GM18867 (cell line): ENCODE results near the gene OR6J1.
"Not testable (repeated sequence)": the region's sequence is repeated elsewhere in the genome, so short reads cannot be mapped to it uniquely, and the experiment has no call there.

Experiments used
- ATAC-seq: cut with Tn5 transposase; IDR thresholded peaks from one replicate; pipeline ENCODE4 v1.9.1; 2021; ENCODE audit warnings: mild to moderate bottlenecking, moderate library complexity; ENCODE audit not compliant: unreplicated experiment

The OR6J1 gene

GRCh38 chr14:22651586-22651985 lies 7.4 kb upstream of the OR6J1 start:
- ATAC-seq = no peak

DNA sequence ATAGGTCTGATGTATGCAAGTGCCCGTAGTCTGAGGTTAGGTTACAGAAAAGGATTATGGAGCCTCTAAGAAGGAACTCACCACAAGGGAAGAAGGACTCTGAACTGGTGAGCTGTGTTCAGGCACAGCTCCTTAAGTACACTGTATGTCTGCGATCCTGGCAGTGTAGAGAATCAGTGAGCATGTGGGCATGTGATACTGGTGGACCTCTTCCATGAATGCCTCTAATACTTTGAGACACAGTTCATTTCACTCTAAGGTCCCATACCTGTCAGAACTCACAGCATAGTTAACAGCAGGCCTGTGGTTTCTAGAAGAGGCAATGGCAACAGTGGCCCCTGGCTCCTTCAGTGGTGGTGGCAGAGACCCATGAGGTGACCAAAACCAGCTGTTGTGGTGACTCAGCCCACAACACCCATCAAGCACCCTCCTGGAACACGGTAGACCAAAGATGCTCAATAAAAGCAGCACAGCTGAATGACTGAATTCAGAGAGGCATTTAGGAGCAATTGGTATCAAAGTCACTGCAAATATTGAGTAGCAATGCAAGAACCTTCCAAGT lies 6.9 kb upstream of the OR6J1 start:
- peak; percentile 81 for ATAC-seq

GRCh38 chr14:22650046-22650739 lies 6.0 kb upstream of the OR6J1 start:
- ATAC-seq = no peak

GRCh38 chr14:22648506-22648905 lies 4.4 kb upstream of the OR6J1 start:
- no peak for ATAC-seq

DNA sequence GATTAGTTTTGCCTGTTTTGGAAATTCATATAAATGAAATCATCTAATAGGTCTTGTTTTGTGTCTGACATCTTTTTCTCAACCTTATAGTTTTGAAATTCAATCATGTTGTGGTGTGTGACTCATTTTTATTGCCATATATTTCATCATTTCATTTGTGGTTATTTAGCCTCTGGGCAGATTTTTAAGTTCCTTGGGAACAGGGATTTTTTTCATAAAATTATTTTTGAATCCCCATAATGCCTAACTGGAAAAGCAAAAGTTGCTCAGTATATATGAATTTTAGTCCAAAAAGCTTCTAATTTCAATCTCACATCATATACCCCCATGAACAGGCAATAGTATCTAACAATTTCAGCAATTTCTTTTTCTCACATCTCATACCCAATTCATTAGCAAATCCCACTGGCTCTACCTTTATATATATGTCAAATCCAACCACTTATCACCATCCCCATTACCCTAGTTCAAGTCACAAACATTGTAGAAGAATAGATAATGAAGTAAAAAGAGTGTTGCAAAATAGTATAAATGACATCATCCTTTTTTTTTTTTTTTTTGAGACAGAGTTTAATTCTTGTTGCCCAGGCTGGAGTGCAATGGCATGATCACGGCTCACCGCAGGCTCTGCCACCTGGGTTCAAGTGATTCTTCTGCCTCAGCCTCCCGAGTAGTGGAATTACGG lies 2.6 kb upstream of the OR6J1 start:
- no peak for ATAC-seq

DNA sequence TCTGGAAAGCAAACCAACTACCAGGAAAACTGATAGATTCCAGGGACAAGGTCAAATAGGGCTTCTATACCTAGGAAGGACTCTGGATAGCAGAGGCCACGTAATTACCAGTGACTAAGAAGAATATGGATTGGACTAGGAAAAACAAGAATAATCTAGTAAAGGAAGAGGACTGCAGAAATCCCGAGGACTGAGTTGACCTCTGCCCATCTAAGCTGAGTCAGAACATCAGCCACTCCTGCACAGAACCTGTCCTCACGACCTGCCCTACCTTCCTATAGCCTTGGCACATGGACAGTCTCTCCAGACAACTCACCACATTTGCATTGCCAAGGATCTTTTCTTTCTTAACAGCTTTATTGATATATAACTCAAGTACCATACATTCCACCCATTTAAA lies 2.3 kb downstream of the OR6J1 start:
- no peak for ATAC-seq

DNA sequence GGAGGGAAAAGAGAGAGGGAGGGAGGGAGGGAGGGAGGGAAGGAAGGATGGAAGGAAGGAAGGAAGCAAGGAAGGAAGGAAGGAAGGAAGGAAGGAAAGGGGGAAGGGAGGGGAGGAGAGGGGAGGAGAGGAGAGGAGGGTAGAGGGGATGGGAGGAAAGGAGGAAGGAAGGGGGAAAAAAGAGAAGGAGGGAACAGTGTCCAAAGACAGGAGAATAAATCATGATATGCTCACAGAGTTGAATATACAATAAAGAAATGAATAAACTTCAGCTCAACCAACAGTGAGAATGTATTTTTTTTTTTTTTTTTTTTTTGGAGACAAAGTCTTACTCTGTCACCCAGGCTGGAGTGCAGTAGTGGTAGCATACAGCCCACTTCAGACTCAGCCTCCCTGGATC lies 4.0 kb downstream of the OR6J1 start:
- ATAC-seq = no peak

- not testable (repeated sequence) for ATAC-seq
Measured at GRCh38 chr14:22635980-22636379, 8.2 kb downstream of the OR6J1 start.

GRCh38 chr14:22634233-22634900 lies 9.8 kb downstream of the OR6J1 start:
- no peak for ATAC-seq

DNA sequence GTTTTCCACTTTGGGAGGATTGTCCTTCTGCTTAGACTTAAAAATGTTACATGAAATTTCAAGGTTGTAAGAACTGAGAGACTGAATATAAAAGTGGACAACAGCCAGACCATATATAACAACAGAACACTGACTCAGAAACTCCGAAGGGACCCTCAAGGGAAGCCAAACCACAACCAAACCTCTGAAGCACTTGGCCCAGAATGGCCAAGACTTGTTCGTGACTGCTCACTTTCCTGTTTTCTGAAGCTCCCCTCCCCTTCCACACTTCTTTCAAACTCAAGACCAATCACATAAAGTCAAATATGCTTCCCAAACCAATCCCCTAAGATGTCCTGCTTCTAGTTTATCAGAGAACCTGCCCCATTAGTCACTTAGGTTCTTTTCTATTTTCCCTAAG lies 13.7 kb downstream of the OR6J1 start:
- ATAC-seq = no peak

GRCh38 chr14:22630066-22630465 lies 14.1 kb downstream of the OR6J1 start:
- no peak for ATAC-seq

DNA sequence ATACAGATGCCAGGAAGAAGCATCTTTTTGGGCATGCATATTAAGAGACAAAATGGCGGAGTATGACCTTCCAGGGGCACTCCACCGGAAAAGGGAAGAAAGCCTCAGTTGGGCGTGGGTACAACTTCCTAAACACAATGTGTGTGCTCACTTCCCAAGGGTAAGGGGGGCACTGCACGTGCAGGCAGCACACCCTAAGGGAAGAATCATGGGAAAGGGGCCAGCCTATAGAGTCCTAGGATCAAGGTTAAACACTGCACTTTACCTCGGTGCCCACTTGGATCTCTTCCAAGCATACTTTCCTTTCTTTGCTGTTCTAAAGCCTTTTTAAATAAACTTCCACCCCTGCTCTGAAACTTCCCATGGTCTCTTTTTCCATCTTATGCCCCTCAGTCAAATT lies 14.8 kb downstream of the OR6J1 start:
- ATAC-seq = no peak

GRCh38 chr14:22627506-22628263 lies 16.5 kb downstream of the OR6J1 start:
- no peak for ATAC-seq

- ATAC-seq = no peak
Measured at GRCh38 chr14:22626590-22626989, 17.6 kb downstream of the OR6J1 start.

GRCh38 chr14:22623047-22623446 lies 21.1 kb downstream of the OR6J1 start:
- no peak for ATAC-seq

DNA sequence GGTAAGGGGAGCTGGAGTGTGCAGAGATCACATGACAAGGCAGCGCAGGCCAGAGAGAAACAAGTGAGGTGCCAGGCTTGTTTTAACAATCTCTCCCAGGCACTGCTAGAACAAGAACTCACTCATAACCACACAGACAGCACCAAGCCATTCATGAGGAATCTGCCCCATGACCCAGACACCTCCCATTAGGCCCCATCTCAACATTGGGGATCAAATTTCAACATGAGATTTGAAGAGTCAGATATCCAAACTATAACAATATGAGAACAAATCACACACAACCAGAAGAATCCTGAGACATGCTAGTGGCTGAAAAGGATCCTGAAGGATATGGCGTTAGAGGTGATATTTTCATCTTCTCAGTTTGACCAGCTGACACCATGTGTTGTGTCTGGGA lies 21.9 kb downstream of the OR6J1 start:
- ATAC-seq = no peak

GRCh38 chr14:22615765-22616164 lies 28.4 kb downstream of the OR6J1 start:
- not testable (repeated sequence) for ATAC-seq

GRCh38 chr14:22614240-22614799 lies 29.8 kb downstream of the OR6J1 start:
- no peak for ATAC-seq

DNA sequence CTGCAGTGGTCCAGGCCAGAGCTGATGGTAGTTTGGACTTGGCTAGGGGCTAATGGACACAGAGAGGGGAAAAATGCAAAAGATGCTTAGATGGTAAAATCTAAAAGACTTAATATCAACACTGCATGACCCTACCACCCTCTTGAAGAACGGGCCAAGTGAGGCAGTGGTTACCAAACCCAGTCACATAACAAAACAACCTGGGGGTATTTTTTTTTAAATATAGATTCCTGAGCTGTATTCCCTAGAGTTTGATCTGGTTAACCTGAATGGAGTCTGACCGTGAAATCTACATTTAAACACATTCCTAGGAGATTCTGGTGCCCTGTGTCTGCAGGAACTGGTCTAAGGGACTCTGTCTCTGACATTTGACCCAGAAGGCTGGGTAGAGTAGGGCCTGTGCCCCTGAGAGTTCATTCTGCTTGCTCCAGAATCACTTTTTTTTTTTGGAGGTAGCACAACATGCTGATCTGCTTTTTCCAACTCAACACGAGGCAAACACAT lies 30.4 kb downstream of the OR6J1 start:
- ATAC-seq = no peak

GRCh38 chr14:22613106-22613695 lies 31.0 kb downstream of the OR6J1 start:
- ATAC-seq = no peak
